RWPE1 (cell line): ENCODE data around the gene KCNJ10.

Source experiments
- CTCF ChIA-PET: fragments of 350-600 bp; sonication (Branson Sonifier 250); formaldehyde crosslinking; extraction: SDS; loops from one replicate; lab custom pipeline; 2021; lab: Yijun Ruan, JAX
- POLR2A ChIA-PET: fragments of 400-600 bp; formaldehyde crosslinking; extraction: SDS; loops from one replicate; lab custom pipeline; 2020; ENCODE audit warnings: antibody characterized with exemption; ENCODE audit not compliant: low non-redundant PET; lab: Yijun Ruan, JAX
- DNase-seq: peaks from one replicate; pipeline ENCODE4 v3.0.0; 2012; ENCODE audit warnings: low spot score
- H3K27ac ChIP-seq: fragments of 450-650 bp; 2 replicates; pipeline ENCODE4 v1.5.1; 2017
- TF ChIP-seq, protein P1 (sequence below): fragments of 450-650 bp; conservative IDR thresholded peaks from 2 replicates; pipeline ENCODE4 v1.5.1; 2017; ENCODE audit warnings: low read depth, mild to moderate bottlenecking

Gene KCNJ10

GRCh38 chr1:159960721-159961381, 109.1 kb downstream of the KCNJ10 start:
- peak overlapping the region; percentile 96 for H3K27ac ChIP-seq
- ChIA-PET CTCF (no interaction called here), POLR2A (interaction anchor here (0.6 kb wide), 2 partner anchors 42 to 70 kb away, joined by 3 read pairs; no protein-coding TSS in a partner anchor)
- DNase-seq: peak; percentile 87
- TF ChIP-seq, protein P1, sequence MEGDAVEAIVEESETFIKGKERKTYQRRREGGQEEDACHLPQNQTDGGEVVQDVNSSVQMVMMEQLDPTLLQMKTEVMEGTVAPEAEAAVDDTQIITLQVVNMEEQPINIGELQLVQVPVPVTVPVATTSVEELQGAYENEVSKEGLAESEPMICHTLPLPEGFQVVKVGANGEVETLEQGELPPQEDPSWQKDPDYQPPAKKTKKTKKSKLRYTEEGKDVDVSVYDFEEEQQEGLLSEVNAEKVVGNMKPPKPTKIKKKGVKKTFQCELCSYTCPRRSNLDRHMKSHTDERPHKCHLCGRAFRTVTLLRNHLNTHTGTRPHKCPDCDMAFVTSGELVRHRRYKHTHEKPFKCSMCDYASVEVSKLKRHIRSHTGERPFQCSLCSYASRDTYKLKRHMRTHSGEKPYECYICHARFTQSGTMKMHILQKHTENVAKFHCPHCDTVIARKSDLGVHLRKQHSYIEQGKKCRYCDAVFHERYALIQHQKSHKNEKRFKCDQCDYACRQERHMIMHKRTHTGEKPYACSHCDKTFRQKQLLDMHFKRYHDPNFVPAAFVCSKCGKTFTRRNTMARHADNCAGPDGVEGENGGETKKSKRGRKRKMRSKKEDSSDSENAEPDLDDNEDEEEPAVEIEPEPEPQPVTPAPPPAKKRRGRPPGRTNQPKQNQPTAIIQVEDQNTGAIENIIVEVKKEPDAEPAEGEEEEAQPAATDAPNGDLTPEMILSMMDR: no peak

GRCh38 chr1:159959451-159959850, 110.5 kb downstream of the KCNJ10 start:
- ChIA-PET CTCF (interaction anchor here (1.3 to 2.6 kb wide), 3 partner anchors 14 to 48 kb away, joined by 3 to 8 read pairs (median 4); partner anchors contain the start of gene IGSF9), POLR2A (interaction anchor here (1.0 kb wide), 1 partner anchor 13 kb away, joined by 3 read pairs; no protein-coding TSS in a partner anchor)
- H3K27ac ChIP-seq: peak overlapping the region; percentile 55
- peak; percentile 31 for DNase-seq
- TF ChIP-seq, protein P1: no peak

DNA sequence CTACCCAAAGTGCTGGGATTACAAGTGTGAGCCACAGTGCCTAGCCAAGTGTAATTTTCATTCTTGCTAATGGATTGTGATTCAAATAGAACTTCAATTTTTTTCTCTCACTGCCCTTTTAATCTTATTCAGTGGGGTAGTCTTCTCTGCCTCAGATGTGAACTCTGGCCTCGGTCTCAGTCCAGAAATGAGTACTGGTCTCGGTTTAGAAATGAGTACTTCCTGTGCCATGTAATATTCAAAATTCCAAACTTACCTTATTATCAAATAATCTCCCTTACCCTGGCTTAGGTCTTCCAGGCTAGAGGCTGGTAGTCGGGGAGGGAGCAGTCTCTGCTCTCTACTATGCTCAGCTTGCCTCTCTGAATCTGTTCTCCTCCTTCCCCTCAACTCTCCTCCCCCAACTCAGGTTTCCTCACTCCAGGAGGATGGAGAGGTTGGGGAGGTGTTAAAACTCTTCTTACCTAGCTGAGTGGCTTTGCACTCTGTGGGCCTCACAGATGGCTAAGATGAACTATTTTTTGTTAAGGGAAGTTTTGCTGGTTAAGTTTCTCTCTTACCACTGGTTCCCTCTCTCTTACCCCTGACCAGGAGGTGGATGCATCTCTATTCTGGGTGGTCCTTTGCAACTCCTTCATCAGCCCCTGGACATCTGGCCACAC, 111.1 kb downstream of the KCNJ10 start:
- DNase-seq: no peak
- TF ChIP-seq, protein P1: no peak
- CTCF ChIA-PET: interaction anchor here (1.3 to 2.6 kb wide), 3 partner anchors 13 to 49 kb away, joined by 3 to 8 read pairs (median 4); partner anchors contain the start of gene IGSF9
- POLR2A ChIA-PET: interaction anchor here (1.0 kb wide), 1 partner anchor 13 kb away, joined by 3 read pairs; no protein-coding TSS in a partner anchor
- H3K27ac ChIP-seq: peak overlapping the region; percentile 68

DNA sequence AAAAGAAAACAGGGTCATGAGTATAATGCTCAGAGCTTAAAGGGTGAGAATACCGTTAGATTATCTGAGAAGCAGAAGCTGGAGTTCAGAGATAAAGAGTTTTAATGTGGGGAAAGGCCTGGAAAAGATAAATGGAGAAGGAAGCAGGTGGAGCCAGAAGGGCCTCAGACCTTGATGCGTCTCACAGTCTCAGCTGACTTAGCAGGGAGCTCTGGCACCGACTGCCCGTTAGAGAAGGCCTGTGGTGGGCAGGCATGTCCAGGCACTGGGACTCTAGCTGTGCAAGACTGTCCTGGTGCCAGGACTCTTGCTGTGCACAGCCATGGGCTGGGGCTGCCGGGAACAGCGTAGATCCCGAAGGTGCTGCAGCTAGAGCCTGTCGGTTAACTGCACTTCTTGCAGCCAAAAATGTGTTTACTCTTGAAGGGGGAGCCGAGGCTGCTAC, 112.1 kb downstream of the KCNJ10 start:
- peak overlapping the region; percentile 68 for H3K27ac ChIP-seq
- TF ChIP-seq, protein P1: no peak
- POLR2A ChIA-PET: interaction anchor here (0.6 kb wide), 1 partner anchor 882 kb away, joined by 4 read pairs; no protein-coding TSS in a partner anchor
- DNase-seq: no peak
- CTCF ChIA-PET: interaction anchor here (1.3 to 2.6 kb wide), 2 partner anchors 12 to 49 kb away, joined by 4 to 8 read pairs; partner anchors contain the start of gene IGSF9

DNA sequence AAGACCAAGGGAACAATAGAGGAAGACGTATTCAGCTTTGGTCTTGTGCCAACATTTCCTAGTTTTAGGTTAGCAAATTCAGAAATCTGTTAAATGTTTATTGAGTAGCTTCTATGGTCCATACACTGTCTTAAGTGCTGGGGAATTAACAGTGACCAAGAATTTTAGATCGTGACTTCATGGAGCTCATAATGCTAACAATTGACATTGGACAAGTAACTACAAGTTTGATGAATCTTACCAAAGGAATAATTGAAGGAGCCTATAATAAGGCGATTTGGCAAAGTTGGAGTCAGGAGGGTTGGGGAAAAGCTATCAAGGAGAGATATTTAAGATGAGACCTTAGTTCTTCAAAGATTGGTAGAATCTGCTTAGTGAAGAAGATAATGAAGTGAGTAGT, 114.5 kb downstream of the KCNJ10 start:
- H3K27ac ChIP-seq: no peak overlapping the region
- POLR2A ChIA-PET: no interaction called here
- no peak for DNase-seq
- CTCF ChIA-PET: no interaction called here
- TF ChIP-seq, protein P1: no peak
